ES-I3 (cell line): ENCODE data around the gene SAP30L.

Source experiments
- H3K36me3 ChIP-seq: 2 replicates; pipeline ENCODE4 v1.6.1; 2013; ENCODE audit warnings: mild to moderate bottlenecking, low read length, control low read depth, moderate library complexity; ENCODE audit not compliant: insufficient read depth
- H3K4me1 ChIP-seq: 2 replicates; pipeline ENCODE4 v1.6.1; 2013; ENCODE audit warnings: mild to moderate bottlenecking, control low read depth, low read length; ENCODE audit not compliant: insufficient read depth
- H3K9ac ChIP-seq: 2 replicates; pipeline ENCODE4 v1.6.1; 2013; ENCODE audit warnings: low read depth, mild to moderate bottlenecking, low read length, moderate library complexity
- H3K9me3 ChIP-seq: 2 replicates; pipeline ENCODE4 v1.6.1; 2013; ENCODE audit warnings: mild to moderate bottlenecking, low read length, moderate library complexity; ENCODE audit not compliant: control insufficient read depth, insufficient read depth

The SAP30L gene

GRCh38 chr5:154476354-154477205 is 30.8 kb downstream of the SAP30L start:
- H3K9ac ChIP-seq: peak overlapping the region; percentile 28; the same call in 1 of the 2 replicates

GRCh38 chr5:154477382-154478223 is 31.8 kb downstream of the SAP30L start:
- Histone ChIP-seq H3K9me3 (no peaks in the 10 kb centered on the region), H3K9ac (peak overlapping the region; percentile 37; the same call in 1 of the 2 replicates), H3K36me3 (no peaks in the 10 kb centered on the region), H3K4me1 (peaks cover 33% of the 10 kb centered on the region)

More at GRCh38 chr5:154476354-154477205, 30.8 kb downstream of the SAP30L start:
- no peaks in the 10 kb centered on the region for H3K9me3 ChIP-seq
- no peaks in the 10 kb centered on the region for H3K36me3 ChIP-seq
- peaks cover 25% of the 10 kb centered on the region; the same call in 1 of the 2 replicates for H3K4me1 ChIP-seq

DNA sequence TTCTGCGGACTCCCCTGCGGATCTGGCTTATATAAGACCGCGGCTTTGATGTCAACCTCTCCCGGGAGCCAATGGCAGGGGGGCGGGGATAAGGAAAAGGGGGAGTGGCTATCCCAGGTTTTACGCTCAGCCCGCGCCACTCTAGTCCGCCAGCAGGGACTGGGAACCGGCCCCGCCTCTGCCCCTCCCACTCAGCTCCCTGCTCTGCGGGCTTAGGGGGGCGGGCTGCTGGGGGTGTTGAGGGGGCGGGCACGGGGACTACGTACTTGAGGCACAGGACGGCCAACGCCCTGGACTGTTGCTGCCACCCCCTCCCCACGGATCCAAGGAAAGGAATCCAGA is 32.4 kb downstream of the SAP30L start, which contains the start of gene HAND1:
Gene HAND1 (minus strand): TSS at position 4 of the 342 bp plus-strand sequence. CDS start 219 bp downstream, outside the sequence.
- Histone ChIP-seq H3K9ac (peak within 1 kb of the TSS; percentile 37; the same call in 1 of the 2 replicates), H3K4me1 (peaks cover 33% of the 10 kb centered on the region), H3K36me3 (no peaks in the 10 kb centered on the region), H3K9me3 (no peaks in the 10 kb centered on the region)

DNA sequence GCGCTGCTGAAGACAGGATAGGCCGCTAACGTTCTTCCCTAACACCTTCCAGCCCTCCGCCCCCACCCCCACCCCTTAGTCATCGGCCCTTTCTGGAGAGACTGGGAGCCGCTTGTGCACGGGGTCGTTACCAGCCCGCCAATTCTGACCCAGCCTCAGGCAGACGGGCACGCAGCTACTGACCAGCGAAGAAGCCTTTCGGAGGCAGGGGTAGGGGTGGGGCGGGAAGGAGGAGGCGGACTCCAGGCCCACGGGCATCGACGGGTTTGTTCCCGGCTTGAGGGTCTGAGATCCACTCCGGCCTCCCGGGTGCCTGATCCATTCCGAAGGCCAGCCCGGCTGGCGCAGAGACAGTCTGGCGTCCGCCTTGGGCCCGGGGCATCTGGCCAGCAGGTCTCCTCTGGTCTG is 33.0 kb downstream of the SAP30L start:
- Histone ChIP-seq H3K4me1 (peaks cover 33% of the 10 kb centered on the region), H3K36me3 (no peaks in the 10 kb centered on the region), H3K9ac (peak overlapping the region; percentile 37; the same call in 1 of the 2 replicates), H3K9me3 (no peaks in the 10 kb centered on the region)

- peaks cover 32% of the 10 kb centered on the region for H3K4me1 ChIP-seq
- no peaks in the 10 kb centered on the region for H3K36me3 ChIP-seq
- no peaks in the 10 kb centered on the region for H3K9me3 ChIP-seq
- peak overlapping the region; percentile 37; the same call in 1 of the 2 replicates for H3K9ac ChIP-seq
Measured at GRCh38 chr5:154479160-154479943, 33.6 kb downstream of the SAP30L start.

GRCh38 chr5:154479944-154480750 is 34.4 kb downstream of the SAP30L start:
- Histone ChIP-seq H3K36me3 (no peaks in the 10 kb centered on the region), H3K9ac (peak overlapping the region; percentile 37; the same call in 1 of the 2 replicates), H3K4me1 (peaks cover 38% of the 10 kb centered on the region), H3K9me3 (no peaks in the 10 kb centered on the region)

DNA sequence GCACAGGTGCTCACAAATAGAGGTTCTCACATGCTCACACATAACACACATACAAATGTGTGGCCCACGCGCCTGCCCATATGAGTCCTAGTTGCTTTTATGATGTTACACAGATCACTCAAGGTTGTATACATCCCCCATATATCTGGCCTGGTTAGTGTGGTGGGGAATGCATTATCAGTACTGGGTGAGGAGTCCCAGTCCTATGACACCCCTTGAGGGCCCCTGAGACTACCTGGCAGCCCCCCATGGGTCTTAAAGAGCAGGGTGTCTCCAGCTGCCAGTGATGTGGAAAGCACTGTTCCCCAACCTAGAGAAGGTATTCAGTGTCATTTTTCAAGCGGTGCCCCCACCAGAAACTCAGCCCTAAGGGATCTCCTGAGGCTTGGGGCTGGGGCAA is 35.0 kb downstream of the SAP30L start:
- Histone ChIP-seq H3K4me1 (peaks cover 45% of the 10 kb centered on the region), H3K9me3 (no peaks in the 10 kb centered on the region), H3K36me3 (no peaks in the 10 kb centered on the region), H3K9ac (no peak overlapping the region)

- peak overlapping the region; percentile 19; the same call in 1 of the 2 replicates for H3K9ac ChIP-seq
- no peaks in the 10 kb centered on the region for H3K9me3 ChIP-seq
- H3K4me1 ChIP-seq: peaks cover 45% of the 10 kb centered on the region
- H3K36me3 ChIP-seq: no peaks in the 10 kb centered on the region
Measured at GRCh38 chr5:154481584-154482381, 36.0 kb downstream of the SAP30L start.

- Histone ChIP-seq H3K9me3 (no peaks in the 10 kb centered on the region), H3K4me1 (peaks cover 41% of the 10 kb centered on the region)
Measured at GRCh38 chr5:154482528-154483449, 37.0 kb downstream of the SAP30L start.

GRCh38 chr5:154483654-154484392 is 38.0 kb downstream of the SAP30L start:
- H3K36me3 ChIP-seq: no peaks in the 10 kb centered on the region
- peaks cover 41% of the 10 kb centered on the region for H3K4me1 ChIP-seq
- no peaks in the 10 kb centered on the region for H3K9me3 ChIP-seq
- H3K9ac ChIP-seq: no peak overlapping the region

More at GRCh38 chr5:154482528-154483449, 37.0 kb downstream of the SAP30L start:
- Histone ChIP-seq H3K36me3 (no peaks in the 10 kb centered on the region), H3K9ac (peak overlapping the region; percentile 19; the same call in 1 of the 2 replicates)

GRCh38 chr5:154484393-154485095 is 38.7 kb downstream of the SAP30L start:
- no peaks in the 10 kb centered on the region for H3K9me3 ChIP-seq
- H3K9ac ChIP-seq: no peak overlapping the region
- H3K4me1 ChIP-seq: peaks cover 41% of the 10 kb centered on the region
- H3K36me3 ChIP-seq: no peaks in the 10 kb centered on the region
